CD8-positive, alpha-beta memory T cell (primary cell): Measurements from ENCODE around the gene JUNB. TPM values are rescaled to one million over a fixed set of nuclear protein-coding genes. Genes with fewer than 3 reads are reported as not detected.
"Not testable (repeated sequence)": the region's sequence is repeated elsewhere in the genome, so short reads cannot be mapped to it uniquely, and the experiment has no call there.

ENCODE experiments used
- CTCF ChIA-PET: fragments of 350-600 bp; sonication (Branson Sonifier 250); formaldehyde crosslinking; loops from one replicate; lab custom pipeline; 2021; ENCODE audit warnings: antibody characterized with exemption; lab: Charles Lee
- POLR2A ChIA-PET: fragments of 350-600 bp; sonication (Branson Sonifier 250); formaldehyde crosslinking; loops from one replicate; lab custom pipeline; 2021; ENCODE audit warnings: antibody characterized with exemption; lab: Charles Lee
- DNase-seq, 5 donors: peaks; one replicate each; pipeline versions ENCODE4 v3.0.0 to v3.0.0-alpha.2; 2020 to 2022; ENCODE audit warnings: mixed read lengths in 1 of 5
- H3K27ac ChIP-seq: one replicate; pipeline ENCODE4 v1.7.0; 2013; ENCODE audit warnings: low read depth, mild to moderate bottlenecking, low read length, moderate library complexity
- H3K27me3 ChIP-seq: 2 replicates; pipeline ENCODE4 v1.7.0; 2013; ENCODE audit warnings: low read length, mild to moderate bottlenecking; ENCODE audit not compliant: insufficient read depth, poor library complexity, severe bottlenecking
- H3K36me3 ChIP-seq: 2 replicates; pipeline ENCODE4 v1.7.0; 2013; ENCODE audit warnings: mild to moderate bottlenecking, low read length, moderate library complexity; ENCODE audit not compliant: insufficient read depth
- H3K4me1 ChIP-seq: 2 replicates; pipeline ENCODE4 v1.7.0; 2013; ENCODE audit warnings: mild to moderate bottlenecking, low read length, moderate library complexity; ENCODE audit not compliant: insufficient read depth
- H3K4me3 ChIP-seq: 2 replicates; pipeline ENCODE4 v1.7.0; 2013; ENCODE audit warnings: mild to moderate bottlenecking, low read length
- H3K9me3 ChIP-seq: 2 replicates; pipeline ENCODE4 v1.7.0; 2013; ENCODE audit warnings: mild to moderate bottlenecking, low read length
- H3K27ac Mint-ChIP-seq, 8 donors: one replicate each; pipeline ENCODE4 v1.8.0; 2020 to 2021; ENCODE audit warnings: mixed read lengths in 8 of 8, mild to moderate bottlenecking in 6 of 8, inconsistent platforms in 3 of 8, moderate library complexity in 3 of 8
- H3K27me3 Mint-ChIP-seq, 2 donors: one replicate each; pipeline ENCODE4 v1.8.0; 2020 to 2021; ENCODE audit warnings: mixed read lengths in 2 of 2, mild to moderate bottlenecking in 1 of 2, moderate library complexity in 1 of 2
- H3K36me3 Mint-ChIP-seq, 3 donors: one replicate each; pipeline ENCODE4 v1.8.0; 2020 to 2021; ENCODE audit warnings: mixed read lengths in 3 of 3, inconsistent platforms in 1 of 3, mild to moderate bottlenecking in 1 of 3
- H3K4me1 Mint-ChIP-seq, 3 donors: one replicate each; pipeline ENCODE4 v1.8.0; 2020 to 2021; ENCODE audit warnings: mixed read lengths in 3 of 3, inconsistent platforms in 1 of 3, mild to moderate bottlenecking in 1 of 3
- H3K4me3 Mint-ChIP-seq, 7 donors: one replicate each; pipeline ENCODE4 v1.8.0; 2020 to 2021; ENCODE audit warnings: mixed read lengths in 7 of 7, mild to moderate bottlenecking in 6 of 7, moderate library complexity in 4 of 7, inconsistent platforms in 2 of 7
- H3K9me3 Mint-ChIP-seq, 5 donors: one replicate each; pipeline ENCODE4 v1.8.0; 2020 to 2022; ENCODE audit warnings: mixed read lengths in 5 of 5, mild to moderate bottlenecking in 3 of 5, moderate library complexity in 2 of 5, inconsistent platforms in 1 of 5
- polyA plus RNA-seq: library from polyadenylated mRNA; unstranded; fragments of 300-500 nt; fragmentation: Illumina TruSeq; gene quantifications from one replicate; pipeline ENCODE4 v1.2.3, GENCODE V29; 2021
- total RNA-seq, 2 experiments: library from RNA; stranded (reverse); gene quantifications; one replicate each; pipeline ENCODE4 v1.2.3, GENCODE V29; 2021

JUNB gene
- total and polyA plus RNA-seq, 3 experiments from 2014 or later, result 249 to 1,529 (median 259) TPM

GRCh38 chr19:12794196-12794941 is 3.1 kb downstream of the JUNB start:
- peak overlapping the region; percentile 91 to 99 (median 96) for H3K27ac Mint-ChIP-seq
- H3K9me3 Mint-ChIP-seq, result peaks cover 0 to 4% (median 2%) of the 10 kb centered on the region in 5 donors
- peaks cover 0 to 31% of the 10 kb centered on the region in 2 donors for H3K27me3 Mint-ChIP-seq
- peaks cover 30 to 36% (median 34%) of the 10 kb centered on the region in 3 donors for H3K4me1 Mint-ChIP-seq
- peaks cover 4% of the 10 kb centered on the region for H3K36me3 ChIP-seq
- H3K4me1 ChIP-seq, result peaks cover 34% of the 10 kb centered on the region
- ChIA-PET POLR2A (interaction anchor here (0.6 to 7.5 kb wide), 6 partner anchors 12 to 1831 kb away, joined by 3 to 167 read pairs (median 3); no protein-coding TSS in a partner anchor), CTCF (interaction anchor here (2.3 to 13.7 kb wide), 3 partner anchors 18 to 118 kb away, joined by 6 to 483 read pairs (median 326); partner anchors contain the start of gene HOOK2)
- H3K27ac ChIP-seq, result peak overlapping the region; percentile 99
- peak in 1 of 5 donors; percentile 54 for DNase-seq
- H3K9me3 ChIP-seq, result no peaks in the 10 kb centered on the region
- H3K4me3 Mint-ChIP-seq, result peak overlapping the region; percentile 78 to 100 (median 82)
- H3K36me3 Mint-ChIP-seq, result peaks cover 0 to 26% (median 6%) of the 10 kb centered on the region in 3 donors
- H3K4me3 ChIP-seq, result peak overlapping the region; percentile 55
- no peaks in the 10 kb centered on the region for H3K27me3 ChIP-seq

DNA sequence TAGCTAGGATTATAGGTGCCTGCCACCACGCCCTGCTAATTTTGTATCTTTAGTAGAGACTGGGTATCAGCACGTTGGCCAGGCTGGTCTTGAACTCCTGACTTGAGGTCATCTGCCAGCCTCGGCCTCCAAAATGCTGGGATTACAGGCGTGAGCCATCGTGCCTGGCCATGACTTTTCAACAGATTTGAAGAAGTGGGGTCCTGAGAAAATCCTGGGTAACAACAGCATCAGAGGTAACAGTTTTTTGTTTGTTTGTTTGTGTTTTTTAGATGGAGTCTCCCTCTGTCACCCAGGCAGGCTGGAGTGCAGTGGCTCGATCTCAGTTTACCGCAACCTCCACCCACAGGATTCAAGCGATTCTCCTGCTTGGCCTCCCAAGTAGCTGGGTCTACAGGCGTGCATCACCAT is 3.7 kb downstream of the JUNB start:
- Histone ChIP-seq H3K4me1 (peaks cover 33% of the 10 kb centered on the region), H3K9me3 (no peaks in the 10 kb centered on the region), H3K4me3 (no peak overlapping the region), H3K36me3 (peaks cover 7% of the 10 kb centered on the region), H3K27ac (peak overlapping the region; percentile 99), H3K27me3 (no peaks in the 10 kb centered on the region)
- DNase-seq, result no peak
- H3K4me3 Mint-ChIP-seq, result peak overlapping the region in 6 of 7 donors; percentile 78 to 100 (median 84)
- ChIA-PET CTCF (interaction anchor here (1.5 to 13.7 kb wide), 5 partner anchors 18 to 119 kb away, joined by 3 to 483 read pairs (median 23); partner anchors contain the start of gene HOOK2), POLR2A (interaction anchor here (0.6 to 7.5 kb wide), 6 partner anchors 13 to 1832 kb away, joined by 3 to 167 read pairs (median 8); no protein-coding TSS in a partner anchor)
- peak overlapping the region; percentile 91 to 99 (median 96) for H3K27ac Mint-ChIP-seq
- peaks cover 0 to 4% (median 2%) of the 10 kb centered on the region in 5 donors for H3K9me3 Mint-ChIP-seq
- H3K4me1 Mint-ChIP-seq, result peaks cover 30 to 39% (median 37%) of the 10 kb centered on the region in 3 donors
- H3K36me3 Mint-ChIP-seq, result peaks cover 0 to 31% (median 6%) of the 10 kb centered on the region in 3 donors
- H3K27me3 Mint-ChIP-seq, result peaks cover 0 to 31% of the 10 kb centered on the region in 2 donors

GRCh38 chr19:12796146-12797071 is 5.1 kb downstream of the JUNB start:
- Mint-ChIP-seq H3K4me3 (peak overlapping the region; percentile 77 to 85 (median 83)), H3K4me1 (peaks cover 28 to 42% (median 38%) of the 10 kb centered on the region in 3 donors), H3K27me3 (peaks cover 0 to 25% of the 10 kb centered on the region in 2 donors), H3K9me3 (peaks cover 0 to 4% (median 2%) of the 10 kb centered on the region in 5 donors), H3K36me3 (peaks cover 0 to 29% (median 6%) of the 10 kb centered on the region in 3 donors), H3K27ac (peak overlapping the region; percentile 82 to 96 (median 93))
- Histone ChIP-seq H3K4me1 (peaks cover 39% of the 10 kb centered on the region), H3K36me3 (peaks cover 11% of the 10 kb centered on the region), H3K9me3 (no peaks in the 10 kb centered on the region), H3K27me3 (no peaks in the 10 kb centered on the region), H3K4me3 (peak overlapping the region; percentile 56), H3K27ac (peak overlapping the region; percentile 39)
- ChIA-PET POLR2A (interaction anchor here (0.8 to 7.5 kb wide), 6 partner anchors 10 to 36 kb away, joined by 3 to 167 read pairs (median 6); partner anchors contain the start of gene RNASEH2A), CTCF (interaction anchor here (0.6 to 13.7 kb wide), 18 partner anchors 9 to 128 kb away, joined by 3 to 483 read pairs (median 4); partner anchors contain the start of genes GCDH, GET3, HOOK2 and RNASEH2A)
- DNase-seq, result peak; percentile 57 to 82 (median 74)

GRCh38 chr19:12797141-12797587 is 5.9 kb downstream of the JUNB start:
- H3K4me3 Mint-ChIP-seq, result no peak overlapping the region
- H3K4me1 Mint-ChIP-seq, result peaks cover 29 to 46% (median 39%) of the 10 kb centered on the region in 3 donors
- Histone ChIP-seq H3K27me3 (no peaks in the 10 kb centered on the region), H3K27ac (peak overlapping the region; percentile 13), H3K4me1 (peaks cover 42% of the 10 kb centered on the region), H3K4me3 (no peak overlapping the region), H3K9me3 (no peaks in the 10 kb centered on the region), H3K36me3 (peaks cover 11% of the 10 kb centered on the region)
- no peak for DNase-seq
- H3K36me3 Mint-ChIP-seq, result peaks cover 0 to 26% (median 6%) of the 10 kb centered on the region in 3 donors
- ChIA-PET CTCF (interaction anchor here (0.6 to 13.7 kb wide), 6 partner anchors 10 to 83 kb away, joined by 3 to 483 read pairs (median 16); partner anchors contain the start of gene HOOK2), POLR2A (interaction anchor here (7.5 kb wide), 1 partner anchor 20 kb away, joined by 167 read pairs; no protein-coding TSS in a partner anchor)
- H3K27ac Mint-ChIP-seq, result peak overlapping the region in 3 of 8 donors; percentile 46 to 92 (median 70)
- H3K9me3 Mint-ChIP-seq, result peaks cover 0 to 4% (median 2%) of the 10 kb centered on the region in 5 donors
- peaks cover 0 to 21% of the 10 kb centered on the region in 2 donors for H3K27me3 Mint-ChIP-seq

DNA sequence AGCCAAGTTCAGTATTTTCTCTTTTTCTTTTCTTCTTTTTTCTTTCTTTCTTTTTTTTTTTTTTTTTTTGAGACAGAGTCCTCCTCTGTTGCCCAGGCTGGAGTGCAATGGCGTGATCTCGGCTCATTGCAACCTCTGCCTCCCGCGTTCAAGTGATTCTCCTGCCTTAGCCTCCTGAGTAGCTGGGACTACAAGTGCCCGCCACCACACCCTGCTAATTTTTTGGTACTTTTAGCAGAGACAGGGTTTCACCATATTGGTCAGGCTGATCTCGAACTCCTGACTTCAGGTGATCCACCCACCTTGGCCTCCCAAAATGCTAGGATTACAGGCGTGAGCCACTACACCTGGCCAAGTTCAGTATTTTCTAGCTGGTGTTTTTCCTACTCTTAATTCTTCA is 6.3 kb downstream of the JUNB start:
- ChIA-PET POLR2A (interaction anchor here (7.5 kb wide), 1 partner anchor 20 kb away, joined by 167 read pairs; no protein-coding TSS in a partner anchor), CTCF (interaction anchor here (0.6 to 13.7 kb wide), 4 partner anchors 21 to 55 kb away, joined by 4 to 483 read pairs (median 174); partner anchors contain the start of gene HOOK2)
- H3K27me3 ChIP-seq, H3K36me3 ChIP-seq, H3K4me3 ChIP-seq, DNase-seq, H3K9me3 ChIP-seq, H3K27ac ChIP-seq, H3K9me3 Mint-ChIP-seq: not testable (repeated sequence)
- H3K36me3 Mint-ChIP-seq, result peaks cover 0 to 24% (median 6%) of the 10 kb centered on the region in 3 donors
- peak overlapping the region in 2 of 7 donors; percentile 30 to 77 for H3K4me3 Mint-ChIP-seq
- H3K4me1 Mint-ChIP-seq, result peaks cover 33 to 50% (median 44%) of the 10 kb centered on the region in 3 donors
- peaks cover 0 to 19% of the 10 kb centered on the region in 2 donors for H3K27me3 Mint-ChIP-seq
- peak overlapping the region in 2 of 8 donors; percentile 21 to 27 for H3K27ac Mint-ChIP-seq
- H3K4me1 ChIP-seq, result peaks cover 45% of the 10 kb centered on the region

- CTCF ChIA-PET, result interaction anchor here (0.8 to 13.7 kb wide), 5 partner anchors 23 to 124 kb away, joined by 3 to 483 read pairs (median 18); partner anchors contain the start of gene HOOK2
- H3K27ac ChIP-seq, result peak overlapping the region; percentile 6
- Mint-ChIP-seq H3K4me3 (peak overlapping the region; percentile 8 to 93 (median 86)), H3K9me3 (no peaks in the 10 kb centered on the region), H3K36me3 (peaks cover 0 to 17% (median 4%) of the 10 kb centered on the region in 3 donors), H3K27ac (peak overlapping the region in 3 of 8 donors; percentile 22 to 70 (median 38)), H3K4me1 (peaks cover 25 to 41% (median 33%) of the 10 kb centered on the region in 3 donors), H3K27me3 (peaks cover 0 to 4% of the 10 kb centered on the region in 2 donors)
- no peaks in the 10 kb centered on the region for H3K9me3 ChIP-seq
- H3K4me3 ChIP-seq, result no peak overlapping the region
- peaks cover 35% of the 10 kb centered on the region for H3K4me1 ChIP-seq
- DNase-seq, result no peak
- POLR2A ChIA-PET, result interaction anchor here (0.6 to 1.2 kb wide), 3 partner anchors 7 to 241 kb away, joined by 3 to 5 read pairs (median 4); no protein-coding TSS in a partner anchor
- peaks cover 8% of the 10 kb centered on the region for H3K36me3 ChIP-seq
- no peaks in the 10 kb centered on the region for H3K27me3 ChIP-seq
Observed at GRCh38 chr19:12799742-12800465, 8.6 kb downstream of the JUNB start.
